ENCODE measurements around the gene PLCB2.

- no peak for TF ChIP-seq GATA2 (IDR thresholded peaks at IDR 0.05; ENCODE audit: low read depth, low read length)
- TF ChIP-seq GATA3 (IDR thresholded peaks at IDR 0.05; ENCODE audit: low read depth, low read length): no peak
Observed at GRCh38 chr15:40337597-40337996, 29.9 kb upstream of the PLCB2 start.

Measured in SH-SY5Y (cell line).